Activated CD8-positive, alpha-beta memory T cell treated with anti-CD3 and anti-CD28 coated beads, Interleukin-2, amount 50 U/mL, for 24 hours (primary cell): Measurements from ENCODE around the gene DDX23.
"Not testable (repeated sequence)": the region's sequence is repeated elsewhere in the genome, so short reads cannot be mapped to it uniquely, and the experiment has no call there.

Experiments used
- DNase-seq: peaks from one replicate; pipeline ENCODE4 v3.0.0-alpha.2; 2020; ENCODE audit errors: extremely low read depth

DDX23 gene

DNA sequence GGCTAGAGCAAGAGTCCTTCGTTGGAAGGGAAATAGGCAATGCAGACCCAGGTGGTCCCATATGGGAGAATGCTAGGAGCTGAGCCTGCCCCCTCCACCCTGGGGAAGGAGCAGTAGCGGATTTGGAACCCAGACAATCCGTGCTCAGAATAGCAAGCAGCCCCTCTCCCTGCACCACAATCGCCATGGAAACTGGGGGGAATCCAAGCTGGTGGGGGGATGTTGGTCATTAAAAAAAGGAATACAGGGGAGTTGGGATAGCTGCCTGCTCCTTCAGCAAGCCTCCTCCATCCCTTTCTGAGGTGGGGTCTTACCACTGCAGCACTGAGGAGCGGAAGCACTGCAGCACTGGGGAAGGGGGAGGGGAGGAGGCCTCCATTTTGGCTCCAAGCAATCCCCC, 10.8 kb upstream of the DDX23 start:
- DNase-seq: no peak

DNA sequence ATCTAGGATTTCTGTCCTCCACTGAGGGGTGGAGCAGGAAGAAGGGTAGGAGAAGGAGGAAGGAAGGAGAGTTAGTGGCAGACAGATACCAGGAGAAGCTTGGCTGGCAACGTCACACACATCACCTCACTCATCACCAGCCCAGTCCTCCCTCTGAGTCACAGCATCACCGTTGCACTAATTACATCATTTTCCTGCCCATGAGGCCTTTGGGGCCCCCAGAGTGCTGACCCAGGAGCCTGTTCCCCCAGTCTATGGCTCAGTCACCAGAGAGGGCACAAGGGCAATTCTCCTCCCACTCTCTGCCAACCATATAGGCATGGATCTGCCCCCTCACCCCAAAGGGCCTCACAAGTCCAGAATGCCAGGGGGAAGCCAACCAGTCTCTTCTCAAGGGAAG, 9.1 kb upstream of the DDX23 start:
- DNase-seq: no peak

DNA sequence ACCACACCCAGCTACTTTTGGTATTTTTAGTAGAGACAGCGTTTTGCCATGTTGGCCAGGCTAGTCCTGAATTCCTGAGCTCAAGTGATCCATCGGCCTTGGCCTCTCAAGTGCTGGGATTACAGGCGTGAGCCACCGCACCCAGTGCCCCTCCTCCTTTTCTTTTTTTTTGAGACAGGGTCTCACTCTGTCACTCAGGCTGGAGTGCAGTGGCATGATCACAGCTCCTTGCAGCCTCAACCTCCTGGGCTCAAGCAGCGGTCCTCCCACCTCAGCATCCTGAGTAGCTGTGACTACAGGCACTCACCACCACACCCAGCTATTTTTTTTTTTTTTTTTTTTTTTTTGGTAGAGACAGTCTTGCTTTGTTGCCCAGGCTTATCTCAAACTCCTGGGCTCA, 8.3 kb upstream of the DDX23 start:
- DNase-seq: not testable (repeated sequence)

DNA sequence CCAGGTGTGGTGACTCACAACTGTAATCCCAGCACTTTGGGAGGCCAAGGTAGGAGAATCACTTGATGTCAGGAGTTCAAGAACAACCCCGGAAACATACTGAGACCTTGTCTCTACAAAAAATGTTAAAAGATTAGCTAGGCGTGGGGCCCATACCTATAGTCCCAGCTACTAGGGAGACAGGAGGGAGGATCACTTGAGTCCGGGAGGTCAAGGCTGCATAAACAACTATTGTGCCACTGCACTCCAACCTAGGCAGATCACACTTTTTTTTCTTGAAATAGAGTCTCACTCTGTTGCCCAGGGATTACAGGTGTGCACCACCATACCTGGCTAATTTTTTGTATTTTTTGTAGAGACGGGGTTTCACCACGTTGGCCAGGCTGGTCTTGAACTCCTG, 7.6 kb upstream of the DDX23 start:
- no peak for DNase-seq

DNA sequence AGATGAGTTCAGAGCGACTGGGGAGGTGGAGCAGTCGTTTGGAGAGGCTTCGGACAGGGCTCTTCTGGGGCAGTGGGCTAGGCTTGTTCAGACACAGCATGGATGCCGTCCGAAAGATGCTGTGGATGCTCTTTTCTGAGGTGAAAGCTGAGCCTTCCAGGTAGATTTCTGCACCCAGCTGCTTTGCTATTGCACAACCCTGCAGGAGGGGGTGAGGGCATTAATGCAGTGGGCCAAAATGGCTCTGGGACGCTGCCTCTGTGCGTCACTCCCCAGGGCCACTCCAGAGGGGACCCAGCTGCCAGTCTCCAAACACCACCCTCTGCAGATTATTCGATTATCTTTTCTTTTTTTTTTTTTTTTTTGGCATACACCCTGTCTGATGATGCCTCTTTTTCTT, 6.1 kb upstream of the DDX23 start:
- DNase-seq: no peak

DNA sequence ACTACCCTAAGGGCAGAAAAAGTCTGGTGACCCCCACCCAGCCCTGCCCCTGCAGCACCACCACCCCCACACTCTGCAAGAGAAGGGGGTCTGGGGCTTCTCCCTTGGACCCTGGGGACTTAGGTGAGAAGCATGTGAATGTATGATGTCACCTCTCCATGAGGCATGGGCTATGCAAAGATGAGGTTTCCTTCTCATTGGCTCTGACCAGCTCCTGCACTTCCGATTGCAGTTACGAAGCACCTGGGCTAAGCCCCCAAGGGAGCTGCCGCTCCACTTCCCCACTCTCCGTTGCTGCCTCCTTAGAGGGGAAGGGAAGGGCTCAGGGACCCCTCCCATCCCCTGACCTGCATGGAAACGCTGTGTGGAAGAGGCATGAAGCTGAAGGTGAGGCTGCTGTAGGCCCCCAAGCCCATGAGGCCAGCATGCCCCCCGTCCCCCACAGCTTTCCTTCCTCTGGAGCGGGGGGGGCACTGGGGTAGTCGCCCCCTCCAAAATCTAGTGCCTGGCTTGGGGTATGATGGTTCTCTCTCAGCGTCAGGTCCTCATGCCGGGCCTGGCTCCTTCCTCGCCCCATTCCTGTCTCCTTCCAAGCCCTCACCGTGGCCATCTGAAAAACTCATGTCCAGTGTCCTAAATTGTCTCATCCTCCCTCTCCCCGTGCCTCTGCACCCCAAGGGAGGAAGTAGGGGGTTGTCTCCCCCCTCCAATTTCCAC, 5.5 kb upstream of the DDX23 start:
- DNase-seq: no peak

DNA sequence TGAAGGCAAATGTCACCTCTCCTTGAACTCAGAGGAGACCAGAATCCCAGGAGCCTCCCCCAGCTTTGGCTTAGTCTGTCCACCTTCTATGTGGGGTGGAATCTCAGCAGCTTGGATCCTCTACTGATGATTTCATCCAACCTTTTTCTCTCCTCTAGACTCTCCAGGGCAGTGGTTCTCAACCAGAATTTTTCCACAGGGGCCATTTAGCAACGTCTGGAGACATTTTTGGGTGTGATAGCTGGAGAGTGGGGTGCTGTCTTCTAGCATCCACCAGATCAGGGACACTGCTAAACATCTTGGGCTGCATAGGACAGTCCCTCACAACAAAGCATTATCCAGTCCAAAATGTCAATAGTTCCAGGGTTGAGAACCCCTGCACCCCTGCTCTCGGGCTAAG, 4.4 kb upstream of the DDX23 start:
- no peak for DNase-seq

DNA sequence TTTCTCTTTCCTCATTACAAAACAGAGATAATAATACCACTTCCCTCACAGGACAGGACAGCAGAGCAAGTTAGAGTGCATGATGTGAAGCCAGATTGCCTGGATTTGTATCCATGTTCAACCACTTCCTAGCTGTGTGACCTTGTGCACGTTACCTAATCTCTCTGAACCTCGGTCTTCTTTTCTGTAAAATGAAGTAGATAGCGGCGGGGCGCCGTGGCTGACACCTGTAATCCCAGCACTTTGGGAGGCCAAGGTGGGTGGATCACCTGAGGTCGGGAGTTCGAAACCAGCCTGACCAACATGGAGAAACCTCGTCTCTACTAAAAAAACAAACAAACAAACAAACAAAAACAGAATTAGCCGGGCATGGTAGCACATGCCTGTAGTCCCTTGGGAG, 3.0 kb upstream of the DDX23 start:
- DNase-seq: not testable (repeated sequence)

DNA sequence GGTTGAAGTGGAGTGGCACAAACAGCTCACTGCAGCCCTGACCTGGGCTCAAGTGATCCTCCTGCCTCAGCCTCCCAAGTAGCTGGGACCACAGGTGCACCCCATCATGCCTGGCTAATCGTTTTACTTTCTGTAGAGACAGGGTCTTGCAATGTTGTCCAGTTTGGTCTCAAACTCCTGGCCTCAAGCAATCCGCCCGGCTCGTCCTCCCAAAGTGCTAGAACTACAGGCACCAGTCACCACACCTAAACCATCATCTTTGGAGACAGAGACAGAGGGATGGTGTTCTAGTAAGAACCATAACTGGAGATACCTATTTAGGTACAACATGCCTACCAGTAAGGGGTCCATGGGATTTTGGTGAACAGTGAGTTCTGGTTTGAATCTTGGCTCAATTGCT, 2.5 kb upstream of the DDX23 start:
- no peak for DNase-seq

DNA sequence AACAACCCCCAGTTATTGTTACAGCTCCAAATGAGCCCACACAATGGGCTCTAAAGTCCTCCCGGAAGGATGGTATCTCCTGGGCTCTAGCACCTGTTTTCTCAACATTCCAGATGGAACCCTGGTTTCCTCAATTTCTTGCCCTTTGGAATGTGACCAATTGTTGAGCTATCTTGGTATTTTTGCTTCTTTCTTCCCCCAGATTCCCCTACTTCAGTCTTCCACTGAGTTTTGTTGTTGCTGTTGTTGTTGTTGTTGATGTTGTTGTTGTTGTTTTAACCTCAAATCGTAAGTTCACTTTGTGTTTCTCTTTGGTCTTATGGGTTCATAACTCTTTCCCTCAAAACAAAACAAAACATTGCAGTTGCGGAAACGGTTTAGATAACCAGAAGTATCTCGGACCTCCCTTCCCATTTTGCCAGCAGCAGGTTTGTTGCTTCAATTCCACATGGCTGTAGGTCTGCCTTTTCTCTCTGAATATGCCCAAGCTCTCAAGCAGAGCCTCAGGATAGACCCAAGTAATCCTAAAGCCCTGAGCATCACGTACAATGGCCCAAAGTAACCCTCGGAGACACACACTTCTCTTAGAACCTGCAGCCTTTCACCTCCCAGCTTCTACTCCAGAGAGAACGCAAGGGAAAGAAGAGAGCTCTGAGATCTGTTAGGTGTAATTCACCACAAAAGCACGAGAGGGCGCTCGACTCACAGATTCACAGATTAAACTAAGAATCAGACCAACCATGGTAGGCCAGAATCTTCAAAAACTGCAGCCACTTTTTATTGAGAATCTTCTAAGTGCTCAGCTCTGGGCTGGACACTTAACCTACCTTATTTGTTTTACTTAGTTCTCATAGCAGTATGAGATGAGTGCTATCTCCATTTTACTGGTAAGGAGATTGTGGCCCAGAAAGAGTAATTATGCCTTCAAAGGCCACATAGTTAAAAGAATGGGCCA, 1.0 kb upstream of the DDX23 start:
- DNase-seq: peak; percentile 78

DNA sequence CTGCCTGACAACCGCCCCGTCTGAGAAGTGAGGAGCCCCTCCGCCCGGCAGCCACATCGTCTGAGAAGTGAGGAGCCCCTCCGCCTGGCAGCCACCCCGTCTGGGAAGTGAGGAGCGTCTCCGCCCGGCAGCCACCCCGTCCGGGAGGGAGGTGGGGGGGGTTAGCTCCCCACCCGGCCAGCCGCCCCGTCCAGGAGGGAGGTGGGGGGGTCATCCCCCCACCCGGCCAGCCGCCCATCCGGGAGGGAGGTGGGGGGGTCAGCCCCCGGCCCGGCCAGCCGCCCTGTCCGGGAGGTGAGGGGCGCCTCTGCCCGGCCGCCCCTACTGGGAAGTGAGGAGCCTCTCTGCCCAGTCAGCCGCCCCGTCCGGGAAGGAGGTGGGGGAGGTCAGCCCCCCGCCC, 9.9 kb downstream of the DDX23 start:
- not testable (repeated sequence) for DNase-seq

DNA sequence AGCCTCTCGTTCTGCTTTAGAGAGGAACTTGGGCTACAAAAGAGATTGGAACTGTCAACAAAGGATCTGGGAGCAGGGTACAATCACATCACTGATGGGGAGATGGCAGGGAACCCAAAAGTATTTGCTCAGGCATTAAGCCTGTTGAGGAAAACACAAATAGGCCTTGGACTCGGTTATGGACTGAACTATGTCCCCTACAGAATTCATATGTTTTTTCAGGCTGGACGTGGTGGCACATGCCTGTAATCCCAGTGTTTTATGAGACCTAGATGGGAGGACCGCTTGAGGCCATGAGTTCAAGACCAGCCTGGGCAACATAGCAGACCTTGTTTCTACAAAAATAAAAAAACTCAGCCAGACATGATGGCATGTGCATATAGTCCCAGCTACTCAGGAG, 13.9 kb downstream of the DDX23 start:
- DNase-seq: no peak

DNA sequence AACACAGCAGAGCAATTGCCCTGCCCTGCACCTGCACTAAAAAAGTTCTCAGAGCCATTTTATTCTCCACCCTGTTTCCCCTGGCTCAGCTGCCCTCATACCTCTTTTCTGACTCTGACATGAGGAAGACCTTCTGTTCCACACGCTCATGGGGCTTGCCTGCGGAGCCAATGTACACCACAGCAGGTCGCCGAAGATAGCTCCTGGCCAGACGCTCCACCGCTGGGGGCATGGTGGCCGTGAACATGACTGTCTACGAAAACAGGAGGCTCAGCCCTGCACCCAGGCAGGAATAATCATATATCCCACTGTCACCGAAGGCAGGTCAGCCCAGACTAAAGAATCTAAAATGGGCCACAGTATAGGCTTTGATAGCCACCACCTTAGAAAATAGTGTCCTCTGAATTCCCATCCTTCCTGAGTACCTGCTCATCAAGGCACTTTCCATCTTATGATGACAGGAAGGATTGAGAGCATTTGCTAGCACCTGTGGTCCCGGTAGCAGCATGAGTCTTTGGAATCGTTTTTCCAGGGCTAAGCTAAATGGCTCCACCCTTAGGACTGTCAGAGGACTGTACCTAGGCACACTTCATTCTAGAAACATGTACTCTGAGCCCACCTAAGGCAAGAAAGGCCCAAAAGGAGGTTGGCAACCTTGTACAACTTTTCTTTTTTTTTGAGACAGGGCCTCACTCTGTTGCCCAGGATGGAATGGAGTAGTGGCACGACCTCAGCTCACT, 19.5 kb downstream of the DDX23 start:
- DNase-seq: no peak

DNA sequence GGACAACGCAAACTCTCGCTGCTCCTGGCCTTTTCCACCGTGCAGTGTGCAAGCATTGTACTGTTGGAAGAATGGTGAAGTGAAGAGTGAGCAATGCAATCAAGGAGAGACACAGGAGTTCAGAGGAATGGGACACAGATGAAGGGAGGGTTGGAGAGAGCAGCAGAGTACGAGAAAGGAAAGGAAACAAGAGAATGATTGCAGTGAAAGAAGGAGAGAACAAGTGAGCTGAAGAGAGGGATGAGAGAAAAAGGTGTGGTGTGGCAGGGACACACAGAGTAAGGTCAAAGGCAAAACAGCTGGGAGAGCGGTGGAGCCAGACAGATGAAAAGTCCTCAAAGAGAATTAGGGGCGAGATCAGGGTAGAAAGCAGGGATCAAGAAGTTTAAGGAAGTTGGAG, 20.7 kb downstream of the DDX23 start:
- DNase-seq: no peak

DNA sequence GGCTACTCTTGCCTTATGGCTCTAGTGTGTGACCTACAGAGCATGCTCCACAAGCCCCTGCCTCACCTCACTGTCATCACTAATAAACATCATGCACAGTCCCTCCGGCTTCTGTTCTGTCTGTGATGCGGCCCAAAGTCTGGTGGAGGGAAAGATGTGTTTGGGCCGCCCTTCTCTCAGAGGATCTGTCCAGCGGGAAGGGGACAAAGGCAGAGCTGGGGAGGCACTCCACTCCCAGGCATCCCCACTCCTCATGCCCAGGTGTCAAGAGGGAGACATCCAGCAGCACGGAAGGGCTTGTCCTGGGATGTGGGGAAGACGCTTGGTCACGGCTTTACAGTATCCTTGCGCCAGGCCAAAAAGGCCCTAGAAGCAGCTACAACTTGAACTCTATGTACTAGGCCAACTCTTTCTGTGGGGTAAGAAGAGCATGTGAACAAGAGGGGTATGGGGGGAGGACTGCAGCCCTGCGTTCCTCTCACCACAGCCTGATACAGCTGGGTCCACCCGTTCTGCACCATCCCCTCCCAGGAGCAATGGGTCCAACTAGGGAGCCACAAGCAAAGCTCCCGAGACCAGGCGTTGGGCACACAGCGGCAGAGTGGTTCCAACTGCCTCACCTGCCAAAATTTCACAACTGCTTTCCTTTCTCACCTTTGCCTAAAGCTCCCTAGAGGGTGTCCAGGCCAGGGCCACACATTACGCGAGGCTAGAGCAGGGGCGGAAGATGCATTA, 23.0 kb downstream of the DDX23 start:
- DNase-seq: no peak

DNA sequence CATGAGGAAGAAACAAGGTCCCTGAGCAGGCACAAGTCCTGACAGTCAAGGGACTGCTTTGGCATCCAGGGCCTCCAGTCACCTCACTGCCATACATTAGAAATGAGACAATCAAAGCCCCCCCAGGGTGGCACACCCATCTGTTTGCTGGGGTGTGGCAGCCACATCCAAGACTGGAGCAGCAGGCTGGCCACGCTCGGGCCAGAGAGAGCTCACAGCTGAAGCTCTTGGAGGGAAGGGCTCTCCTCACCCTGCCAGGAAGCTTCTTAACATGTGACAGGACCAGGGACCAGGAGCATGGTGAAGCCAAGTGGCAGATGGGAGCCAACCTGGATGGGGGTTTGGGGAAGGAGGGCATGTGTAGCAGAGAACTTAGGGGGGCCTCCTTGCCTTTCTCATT, 23.7 kb downstream of the DDX23 start:
- no peak for DNase-seq

DNA sequence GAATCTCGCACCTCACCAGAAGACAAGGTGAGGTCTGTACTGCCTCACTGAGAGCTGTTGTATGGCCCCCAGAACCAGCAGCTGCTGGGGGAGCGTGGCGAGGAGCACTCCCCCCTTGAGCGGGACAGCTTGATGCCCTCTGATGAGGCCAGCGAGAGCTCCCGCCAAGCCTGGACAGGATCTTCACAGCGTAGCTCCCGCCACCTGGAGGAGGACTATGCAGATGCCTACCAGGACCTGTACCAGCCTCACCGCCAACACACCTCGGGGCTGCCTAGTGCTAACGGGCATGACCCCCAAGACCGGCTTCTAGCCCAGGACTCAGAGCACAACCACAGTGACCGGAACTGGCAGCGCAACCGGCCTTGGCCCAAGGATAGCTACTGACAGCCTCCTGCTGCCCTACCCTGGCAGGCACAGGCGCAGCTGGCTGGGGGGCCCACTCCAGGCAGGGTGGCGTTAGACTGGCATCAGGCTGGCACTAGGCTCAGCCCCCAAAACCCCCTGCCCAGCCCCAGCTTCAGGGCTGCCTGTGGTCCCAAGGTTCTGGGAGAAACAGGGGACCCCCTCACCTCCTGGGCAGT, 24.4 kb downstream of the DDX23 start:
- DNase-seq: no peak

DNA sequence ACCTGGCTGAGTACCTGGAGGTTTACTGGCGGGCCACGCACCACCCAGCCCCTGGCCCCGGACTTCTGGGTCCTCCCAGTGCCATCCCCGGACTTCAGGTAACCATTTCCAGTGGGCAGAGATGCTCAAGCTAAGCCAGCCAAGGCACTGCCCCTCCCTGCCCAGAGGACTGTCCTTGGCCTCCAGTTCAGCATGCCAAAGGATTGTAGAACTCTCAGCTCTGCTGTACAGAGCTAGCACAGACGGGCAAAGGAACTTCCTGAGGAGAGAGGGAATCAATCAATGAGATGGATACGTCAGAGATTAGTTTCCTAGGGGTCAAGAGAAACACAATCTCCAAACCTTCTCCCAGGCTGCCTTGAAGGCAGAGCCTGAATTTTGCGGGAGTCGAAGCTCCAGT, 24.9 kb downstream of the DDX23 start:
- DNase-seq: no peak

DNA sequence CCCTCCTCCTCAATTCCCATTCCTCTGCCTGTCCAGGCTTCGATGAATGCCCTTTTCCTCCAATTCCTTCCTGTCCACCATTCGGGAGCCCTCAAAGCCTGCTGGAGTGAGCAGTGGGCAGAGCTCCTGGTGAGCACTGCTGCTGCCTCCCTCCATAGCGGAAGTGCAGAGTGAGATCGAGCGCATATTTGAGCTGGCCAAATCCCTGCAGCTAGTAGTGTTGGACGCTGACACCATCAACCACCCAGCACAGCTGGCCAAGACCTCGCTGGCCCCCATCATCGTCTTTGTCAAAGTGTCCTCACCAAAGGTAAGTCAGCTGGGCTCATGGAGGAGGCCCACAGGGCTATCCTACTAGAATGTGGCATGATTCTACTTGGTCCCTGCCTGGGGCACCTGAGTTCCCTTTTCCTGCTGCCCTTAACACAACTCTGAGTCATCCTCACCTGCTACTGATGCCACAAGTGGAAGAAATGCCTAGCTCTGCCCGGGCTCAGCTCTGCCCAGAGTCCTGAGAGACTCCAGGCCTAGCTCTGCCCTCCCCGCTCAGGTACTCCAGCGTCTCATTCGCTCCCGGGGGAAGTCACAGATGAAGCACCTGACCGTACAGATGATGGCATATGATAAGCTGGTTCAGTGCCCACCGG, 25.6 kb downstream of the DDX23 start:
- no peak for DNase-seq

DNA sequence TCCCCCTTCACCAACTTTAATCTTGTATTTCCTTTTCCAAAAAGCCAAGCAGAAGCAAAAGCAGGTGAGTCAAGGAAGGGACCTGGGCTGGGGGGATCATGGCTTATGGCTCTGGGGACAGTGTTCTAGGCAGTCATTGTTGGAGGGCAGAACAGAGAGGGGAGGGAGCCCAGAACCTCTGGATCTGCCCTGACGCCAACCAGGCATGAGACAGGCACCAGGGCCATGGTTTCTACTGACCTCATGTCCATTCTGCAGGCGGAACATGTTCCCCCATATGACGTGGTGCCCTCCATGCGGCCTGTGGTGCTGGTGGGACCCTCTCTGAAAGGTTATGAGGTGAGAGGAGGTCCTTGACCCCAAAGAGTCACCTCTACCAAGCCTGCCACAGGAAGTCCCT, 27.1 kb downstream of the DDX23 start:
- no peak for DNase-seq

DNA sequence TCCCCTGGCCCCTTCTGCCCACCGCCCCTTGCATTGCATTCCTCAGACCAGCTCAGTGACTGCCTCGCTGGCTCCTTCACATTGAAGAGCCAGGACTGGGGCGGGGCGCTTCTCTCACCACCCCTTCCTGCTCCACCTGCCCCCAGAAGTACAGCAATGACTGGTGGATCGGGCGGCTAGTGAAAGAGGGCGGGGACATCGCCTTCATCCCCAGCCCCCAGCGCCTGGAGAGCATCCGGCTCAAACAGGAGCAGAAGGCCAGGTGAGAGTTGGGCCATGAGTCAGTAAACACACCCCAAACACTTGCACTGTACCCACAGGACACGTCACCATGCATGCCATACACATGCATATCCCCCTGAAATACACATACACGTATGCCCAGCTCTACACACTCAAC, 27.9 kb downstream of the DDX23 start:
- DNase-seq: no peak
